D721Med (cell line): ENCODE data around the gene CIB4.

Source experiments
- DNase-seq: peaks from one replicate; pipeline ENCODE4 v3.0.0; 2011; ENCODE audit warnings: low spot score; ENCODE audit not compliant: insufficient read length
- FAIRE-seq: peaks from 2 replicates; lab custom pipeline; 2011; peaks lifted over from hg19 to GRCh38; lab: Jason Lieb, UNC
- CTCF ChIP-seq: IDR thresholded peaks from 2 replicates; pipeline ENCODE4 v1.5.1; 2012; ENCODE audit warnings: mild to moderate bottlenecking, control low read depth; ENCODE audit not compliant: insufficient read depth; ENCODE audit errors: missing control alignments

Gene CIB4

GRCh38 chr2:26617588-26618083, 23.5 kb downstream of the CIB4 start:
- FAIRE-seq (no peak), DNase-seq (peak; percentile 93)
- TF ChIP-seq CTCF = no peak

DNA sequence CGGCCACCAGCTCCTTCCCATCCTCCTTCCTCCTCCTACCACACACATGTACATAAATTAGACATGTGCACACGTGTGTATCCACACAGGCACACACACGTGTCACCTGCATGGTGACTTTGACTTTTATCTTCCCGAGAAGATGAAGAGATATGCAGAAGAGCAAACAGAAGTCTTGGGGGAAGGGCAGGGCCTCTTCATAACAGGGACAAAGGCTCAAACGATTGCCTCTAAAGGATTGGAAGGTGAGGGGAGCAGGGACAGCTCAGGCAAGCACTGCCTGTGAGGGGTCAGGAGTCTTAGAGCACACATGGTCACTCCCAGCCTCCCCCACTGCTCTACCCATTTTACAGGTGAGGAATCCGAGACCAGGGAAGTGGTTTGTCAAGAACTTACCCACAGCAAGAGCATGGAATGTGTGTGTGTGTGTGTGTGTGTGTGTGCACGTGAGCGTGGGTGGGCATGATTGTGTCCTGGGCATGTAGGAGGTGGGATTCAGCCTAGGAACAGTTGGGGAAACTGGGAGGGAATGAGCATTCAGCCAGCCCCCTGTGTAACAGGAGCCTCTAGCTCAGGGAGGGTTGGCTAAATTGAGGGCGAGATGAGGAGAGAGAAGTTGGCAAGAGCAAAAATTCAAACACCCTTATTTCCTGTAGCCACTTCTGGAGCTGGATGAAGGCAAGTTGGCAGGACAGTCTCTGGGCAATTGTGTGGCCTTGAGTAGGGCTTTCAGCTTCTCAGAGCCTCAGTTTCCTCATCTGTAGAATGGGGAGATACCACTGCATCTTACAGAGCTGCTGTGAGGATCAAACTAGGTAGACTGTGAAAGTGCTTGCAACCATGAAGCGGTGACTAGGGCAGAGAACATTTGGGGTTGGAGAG, 24.2 kb downstream of the CIB4 start:
- FAIRE-seq (no peak), DNase-seq (no peak)
- no peak for TF ChIP-seq CTCF

GRCh38 chr2:26615860-26616705, 25.1 kb downstream of the CIB4 start:
- TF ChIP-seq CTCF = no peak
- FAIRE-seq (no peak), DNase-seq (no peak)

DNA sequence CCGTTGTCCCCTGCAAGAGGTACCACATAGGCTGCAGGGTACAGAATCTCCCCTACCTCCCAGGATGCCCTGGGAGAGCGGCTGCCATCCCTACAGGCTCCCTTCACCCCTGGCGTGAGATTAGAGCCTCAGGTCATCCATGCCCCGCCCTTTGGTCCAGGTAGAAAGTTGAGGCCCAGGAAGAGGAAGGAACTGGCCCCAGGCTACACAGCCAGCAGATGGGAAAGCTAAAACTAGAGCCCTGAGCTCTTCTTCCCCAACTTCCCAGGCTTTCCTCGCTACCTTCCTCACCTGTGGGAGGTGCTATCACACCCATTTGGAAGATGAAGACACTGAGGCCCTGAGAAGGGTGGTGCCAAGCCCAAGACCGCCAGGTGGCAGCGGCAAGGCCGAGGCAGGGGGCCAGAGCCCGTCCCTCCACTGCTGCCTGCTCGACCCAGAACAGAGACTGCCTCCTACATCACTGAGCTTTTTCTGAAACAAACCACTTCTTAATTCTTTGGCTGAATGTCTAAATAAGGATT, 25.8 kb downstream of the CIB4 start:
- FAIRE-seq = no peak
- TF ChIP-seq CTCF = no peak
- DNase-seq = no peak

- no peak for TF ChIP-seq CTCF
- FAIRE-seq = no peak
- DNase-seq = no peak
Observed at GRCh38 chr2:26614216-26615138, 26.7 kb downstream of the CIB4 start.

GRCh38 chr2:26613241-26614215, 27.6 kb downstream of the CIB4 start:
- no peak for DNase-seq
- no peak for TF ChIP-seq CTCF
- FAIRE-seq = no peak
